HEK293T (cell line): ENCODE data around the gene HAUS3.

Experiments
- ARNT ChIP-seq: fragments of 450-650 bp; IDR thresholded peaks from 2 replicates; pipeline ENCODE4 v1.6.1; 2017; ENCODE audit warnings: mild to moderate bottlenecking
- BHLHE40 ChIP-seq: fragments of 450-650 bp; IDR thresholded peaks from 2 replicates; pipeline ENCODE4 v1.6.1; 2016; ENCODE audit warnings: mild to moderate bottlenecking, moderate library complexity, borderline replicate concordance
- CTBP1 ChIP-seq: fragments of 450-650 bp; IDR thresholded peaks from 2 replicates; pipeline ENCODE4 v1.6.1; 2016; ENCODE audit warnings: borderline replicate concordance
- FOXA1 ChIP-seq: fragments of 450-650 bp; IDR thresholded peaks from 2 replicates; pipeline ENCODE4 v1.6.1; 2016; ENCODE audit warnings: mild to moderate bottlenecking
- PKNOX1 ChIP-seq: fragments of 450-650 bp; IDR thresholded peaks from 2 replicates; pipeline ENCODE4 v1.6.1; 2016
- SP1 ChIP-seq: fragments of 450-650 bp; IDR thresholded peaks from 2 replicates; pipeline ENCODE4 v1.6.1; 2017
- SUZ12 ChIP-seq: fragments of 450-650 bp; IDR thresholded peaks from 2 replicates; pipeline ENCODE4 v1.6.1; 2016; ENCODE audit warnings: mild to moderate bottlenecking

GRCh38 chr4:2248044-2248780, 6.3 kb upstream of the HAUS3 start:
- TF ChIP-seq CTBP1 (no peak), PKNOX1 (no peak), SP1 (no peak), BHLHE40 (no peak), FOXA1 (no peak), SUZ12 (no peak), ARNT (no peak)
